Measurements from ENCODE around the gene CCDC197.

DNA sequence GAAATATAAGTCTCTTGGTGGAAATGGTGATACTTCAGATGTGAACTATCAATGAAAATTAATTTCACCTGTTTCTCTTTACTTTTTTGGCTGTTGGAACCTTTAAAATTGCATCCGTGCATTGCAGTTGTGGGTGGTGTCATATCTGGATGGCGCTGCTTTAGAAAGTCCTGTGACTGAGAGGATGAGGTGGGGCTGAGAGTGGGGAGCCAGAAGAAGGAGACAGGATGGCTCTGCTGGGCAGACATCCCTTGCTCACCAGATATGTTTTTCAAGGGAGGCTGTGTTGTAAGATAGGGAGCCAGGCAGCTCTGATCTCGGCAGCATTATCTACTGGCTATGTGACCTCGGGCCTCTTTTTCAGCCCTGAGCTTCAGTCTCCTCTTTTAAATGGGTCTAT, 33.4 kb upstream of the CCDC197 start:
- no peak for TF ChIP-seq EP300 (IDR thresholded peaks at IDR 0.05)
- TF ChIP-seq, protein P1, sequence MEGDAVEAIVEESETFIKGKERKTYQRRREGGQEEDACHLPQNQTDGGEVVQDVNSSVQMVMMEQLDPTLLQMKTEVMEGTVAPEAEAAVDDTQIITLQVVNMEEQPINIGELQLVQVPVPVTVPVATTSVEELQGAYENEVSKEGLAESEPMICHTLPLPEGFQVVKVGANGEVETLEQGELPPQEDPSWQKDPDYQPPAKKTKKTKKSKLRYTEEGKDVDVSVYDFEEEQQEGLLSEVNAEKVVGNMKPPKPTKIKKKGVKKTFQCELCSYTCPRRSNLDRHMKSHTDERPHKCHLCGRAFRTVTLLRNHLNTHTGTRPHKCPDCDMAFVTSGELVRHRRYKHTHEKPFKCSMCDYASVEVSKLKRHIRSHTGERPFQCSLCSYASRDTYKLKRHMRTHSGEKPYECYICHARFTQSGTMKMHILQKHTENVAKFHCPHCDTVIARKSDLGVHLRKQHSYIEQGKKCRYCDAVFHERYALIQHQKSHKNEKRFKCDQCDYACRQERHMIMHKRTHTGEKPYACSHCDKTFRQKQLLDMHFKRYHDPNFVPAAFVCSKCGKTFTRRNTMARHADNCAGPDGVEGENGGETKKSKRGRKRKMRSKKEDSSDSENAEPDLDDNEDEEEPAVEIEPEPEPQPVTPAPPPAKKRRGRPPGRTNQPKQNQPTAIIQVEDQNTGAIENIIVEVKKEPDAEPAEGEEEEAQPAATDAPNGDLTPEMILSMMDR (IDR thresholded peaks at IDR 0.05): no peak

Data from stomach (tissue), 4 donors.